NCI-H1417 treated with DMSO at 0.1 percent for 48 hours (cell line): Measurements from ENCODE around the gene ACTR3C.
"Not testable (repeated sequence)": the region's sequence is repeated elsewhere in the genome, so short reads cannot be mapped to it uniquely, and the experiment has no call there.

Experiments
- DNase-seq: peaks from one replicate; lab custom pipeline; 2025; lab: John Stamatoyannopoulos, UW

The ACTR3C gene

DNA sequence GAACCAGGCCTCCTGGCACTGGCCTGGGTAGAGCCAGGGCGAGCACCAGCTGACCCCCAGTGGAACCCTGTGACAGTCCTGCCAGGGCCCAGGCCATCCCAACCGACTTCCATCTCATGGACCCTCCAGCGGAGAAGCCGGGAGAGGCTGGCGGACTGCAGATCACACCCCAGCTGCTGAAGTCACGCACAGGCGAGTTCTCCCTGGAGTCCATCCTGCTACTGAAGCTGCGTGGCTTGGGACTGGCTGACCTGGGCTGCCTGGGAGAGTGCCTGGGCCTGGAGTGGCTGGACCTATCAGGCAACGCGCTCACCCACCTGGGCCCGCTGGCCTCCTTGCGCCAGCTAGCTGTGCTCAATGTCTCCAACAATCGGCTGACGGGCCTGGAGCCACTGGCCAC, 13.4 kb upstream of the ACTR3C start:
- DNase-seq, result no peak

DNA sequence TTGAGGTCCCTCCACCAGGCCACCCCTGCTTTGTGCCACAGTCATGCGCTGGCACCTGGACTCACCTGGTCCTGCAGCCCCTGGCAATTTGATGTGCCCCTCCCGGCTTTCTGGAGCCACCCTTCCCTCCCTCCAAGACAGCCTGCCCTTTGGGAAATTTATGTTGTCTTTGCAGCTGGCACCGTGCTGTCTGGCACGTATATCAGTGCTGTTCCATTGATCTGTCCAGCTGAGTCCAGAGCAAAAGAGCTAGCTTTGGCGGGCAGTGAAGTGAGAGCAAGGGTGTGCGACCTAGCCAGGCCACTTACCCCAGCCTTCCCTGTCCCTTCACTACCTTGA, 12.4 kb upstream of the ACTR3C start:
- no peak for DNase-seq

DNA sequence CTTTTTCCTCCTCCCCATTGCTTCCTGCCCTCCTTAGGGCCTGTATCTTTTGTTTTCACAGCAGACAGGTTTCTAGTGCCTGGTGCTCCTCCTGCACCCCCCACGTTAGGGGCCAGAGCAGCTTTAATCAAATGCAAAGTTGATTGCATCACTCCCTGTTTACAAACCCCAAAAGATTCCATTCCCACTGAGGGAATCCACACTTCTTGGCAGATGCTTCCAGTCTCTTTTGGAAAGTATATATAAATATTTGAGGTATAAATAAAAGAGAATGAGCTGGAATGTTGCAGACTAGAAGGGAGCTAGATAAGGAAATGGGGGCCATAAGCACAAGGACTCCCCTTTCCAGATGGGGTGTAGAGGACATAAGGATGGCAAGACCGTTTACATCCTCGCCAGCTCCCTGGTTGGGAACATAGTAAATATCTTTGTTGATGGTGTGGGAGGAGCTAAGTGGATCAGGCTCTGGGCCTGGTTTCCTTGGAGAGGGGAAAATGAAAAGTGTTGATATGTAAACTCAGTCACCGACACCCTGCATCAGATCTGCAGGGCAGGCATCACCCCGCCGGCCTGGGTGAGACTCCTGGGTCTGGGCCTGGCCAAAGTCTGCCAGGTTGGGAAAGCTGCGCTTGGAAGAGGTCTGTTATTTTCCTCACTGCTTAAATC, 11.9 kb upstream of the ACTR3C start:
- no peak for DNase-seq

DNA sequence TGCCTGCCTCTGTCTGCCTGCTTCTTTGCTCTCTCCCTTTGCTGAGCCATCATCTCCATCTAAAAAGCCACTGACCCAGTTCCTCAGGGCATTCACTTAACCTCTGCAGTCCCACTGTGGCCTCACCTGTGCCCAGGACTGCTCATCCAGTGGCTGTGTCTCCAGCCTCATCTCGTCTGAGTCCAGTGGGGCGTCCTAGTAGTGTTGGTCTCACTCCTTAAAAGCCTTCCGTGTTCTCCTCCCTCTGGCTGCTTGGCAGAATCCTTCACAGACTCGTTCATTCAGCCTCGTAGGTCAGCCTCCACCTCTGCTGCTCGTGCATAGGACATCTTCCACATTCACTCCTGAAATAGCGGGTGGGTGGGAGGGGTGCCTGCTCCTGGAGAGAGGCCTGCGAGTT, 10.8 kb upstream of the ACTR3C start:
- DNase-seq, result no peak

DNA sequence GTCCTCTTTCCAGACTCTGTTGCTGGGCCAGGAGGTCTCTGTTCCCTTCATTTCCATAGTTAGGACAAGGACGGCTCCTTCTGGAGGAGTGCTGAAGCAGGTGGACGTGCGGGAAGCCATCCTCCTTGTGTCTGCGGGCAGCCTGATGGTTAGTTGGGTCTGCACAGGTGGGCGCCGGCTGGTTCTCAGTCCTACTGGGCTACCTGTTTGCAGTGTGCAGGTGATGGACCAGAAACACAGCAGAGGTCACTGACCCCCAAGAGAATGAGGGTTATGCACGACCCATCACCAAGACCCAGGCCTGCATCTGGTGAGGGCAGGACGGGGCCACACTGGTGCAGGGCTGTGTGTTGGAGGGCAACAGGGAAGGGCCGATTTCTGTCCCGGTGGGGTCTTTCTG, 10.3 kb upstream of the ACTR3C start:
- no peak for DNase-seq

DNA sequence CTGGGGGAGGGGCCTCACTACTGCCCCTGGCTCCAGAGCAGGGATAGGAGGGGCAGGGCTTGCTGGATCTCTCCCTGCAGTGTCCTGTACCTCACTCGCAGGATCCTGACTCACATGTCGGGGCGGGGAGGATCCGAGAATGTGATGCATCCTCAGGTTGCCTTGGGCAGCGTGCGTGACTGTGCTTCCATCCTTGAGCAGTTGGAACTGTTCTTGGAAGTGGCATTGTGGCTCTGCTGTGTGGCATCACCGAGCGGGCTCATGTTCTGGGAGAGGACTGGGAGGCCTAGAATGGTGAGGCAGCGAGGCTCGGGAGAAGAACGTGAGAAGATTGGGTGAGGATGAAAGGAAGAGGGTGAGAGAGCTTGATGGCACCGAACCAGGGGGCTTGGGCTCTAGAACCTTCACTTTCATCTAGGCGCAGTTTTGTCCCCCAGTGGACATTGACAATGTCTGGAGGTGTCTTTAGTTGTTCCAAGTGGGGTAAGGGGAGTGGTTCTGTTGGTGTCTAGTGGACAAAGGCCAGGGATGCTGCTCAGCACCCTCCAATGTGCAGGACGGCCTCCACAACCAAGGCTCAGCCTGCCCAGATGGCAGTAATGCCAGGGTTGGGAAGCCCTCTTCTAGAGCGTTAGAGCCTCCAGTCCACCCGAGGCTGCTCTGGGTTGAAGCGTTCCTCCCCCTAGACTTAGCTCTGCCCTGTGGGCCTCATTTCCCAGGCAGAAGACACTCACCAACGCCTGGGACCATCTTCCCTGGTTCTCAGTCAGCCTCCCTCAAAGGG, 9.7 kb upstream of the ACTR3C start:
- DNase-seq, result no peak

DNA sequence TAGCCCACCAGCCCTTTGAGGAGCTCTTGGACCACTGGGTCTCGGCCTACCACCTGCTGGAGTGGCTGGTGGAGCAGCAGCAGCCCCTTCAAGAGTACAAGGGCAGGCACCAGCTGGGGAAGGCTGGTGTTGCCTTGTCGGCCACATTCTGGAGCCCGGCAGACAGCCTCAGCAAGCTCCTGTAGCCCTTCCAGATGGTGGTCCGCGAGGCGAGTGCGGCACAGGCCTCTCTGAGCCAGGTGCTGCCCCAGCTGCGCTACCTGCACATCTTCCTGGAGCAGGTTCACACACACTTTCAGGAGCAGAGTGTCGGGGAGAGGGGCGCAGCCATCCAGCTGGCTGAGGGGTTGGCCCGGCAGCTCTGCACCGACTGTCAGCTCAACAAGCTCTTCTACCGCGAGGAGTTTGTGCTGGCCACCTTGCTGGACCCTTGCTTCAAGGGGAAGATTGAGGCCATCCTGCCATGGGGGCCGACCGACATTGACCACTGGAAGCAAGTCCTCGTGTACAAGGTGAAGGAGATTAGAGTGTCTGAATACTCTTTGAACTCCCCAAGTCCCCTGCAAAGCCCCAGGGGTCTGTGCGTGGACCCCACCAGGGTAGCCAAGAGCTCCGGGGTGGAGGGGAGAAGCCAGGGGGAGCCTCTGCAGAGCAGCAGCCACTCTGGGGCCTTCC, 7.0 kb upstream of the ACTR3C start:
- no peak for DNase-seq

DNA sequence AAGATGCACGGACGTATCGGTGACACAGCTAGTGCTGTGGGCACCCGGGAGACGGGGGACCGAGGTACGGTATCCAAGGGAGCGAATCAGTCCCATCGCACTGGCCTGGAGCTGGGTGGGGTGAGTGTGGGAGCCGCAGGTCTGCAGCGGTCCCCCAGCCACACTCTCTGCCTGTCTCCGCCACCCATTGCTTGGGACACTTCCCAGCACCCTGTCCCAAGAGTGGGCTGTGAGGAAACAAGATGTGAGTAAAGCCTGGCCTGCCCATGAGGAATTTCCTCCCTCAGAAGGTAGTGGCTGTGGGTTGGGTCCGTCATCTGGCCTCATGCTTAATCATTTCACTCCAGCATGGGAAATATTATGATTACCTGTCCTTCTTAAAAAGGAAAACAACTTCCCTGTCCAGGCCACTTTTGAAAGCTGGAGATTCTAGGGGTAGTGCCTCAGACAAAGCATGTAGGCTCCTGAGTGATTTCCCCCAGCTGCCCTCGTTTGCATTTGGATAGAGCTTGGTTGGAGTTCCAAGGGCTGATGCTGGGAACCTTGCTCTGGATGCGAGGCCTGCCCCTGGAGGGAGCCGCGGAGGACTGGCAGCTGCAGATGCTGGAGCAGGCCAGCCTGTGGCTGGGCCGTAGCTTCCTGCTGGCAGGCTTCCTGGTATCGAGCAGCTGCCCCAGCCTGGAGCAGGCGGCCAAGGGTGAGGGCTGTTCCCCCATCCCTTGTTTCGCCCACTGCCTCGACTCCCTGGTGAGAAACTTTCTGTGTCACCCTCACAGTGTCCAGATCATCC, 6.2 kb upstream of the ACTR3C start:
- DNase-seq, result no peak

DNA sequence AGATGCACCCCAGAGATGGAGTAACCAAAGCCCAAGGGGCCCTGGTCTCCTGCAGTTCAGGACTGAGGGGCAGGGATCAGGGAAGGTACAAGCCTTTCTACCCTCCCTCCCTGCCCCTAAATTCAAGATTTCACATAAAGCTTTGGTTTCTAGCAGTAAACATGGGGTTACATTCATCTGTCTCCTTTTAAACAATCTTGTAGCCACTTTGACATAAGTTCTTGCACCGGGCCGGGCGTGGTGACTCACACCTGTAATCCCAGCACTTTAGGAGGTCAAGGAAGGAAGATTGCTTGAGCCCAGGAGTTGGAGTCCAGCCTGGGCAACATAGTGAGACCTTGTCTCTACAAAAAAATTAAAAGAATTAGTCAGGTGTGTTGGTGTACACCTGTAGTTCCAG, 4.0 kb upstream of the ACTR3C start:
- no peak for DNase-seq

DNA sequence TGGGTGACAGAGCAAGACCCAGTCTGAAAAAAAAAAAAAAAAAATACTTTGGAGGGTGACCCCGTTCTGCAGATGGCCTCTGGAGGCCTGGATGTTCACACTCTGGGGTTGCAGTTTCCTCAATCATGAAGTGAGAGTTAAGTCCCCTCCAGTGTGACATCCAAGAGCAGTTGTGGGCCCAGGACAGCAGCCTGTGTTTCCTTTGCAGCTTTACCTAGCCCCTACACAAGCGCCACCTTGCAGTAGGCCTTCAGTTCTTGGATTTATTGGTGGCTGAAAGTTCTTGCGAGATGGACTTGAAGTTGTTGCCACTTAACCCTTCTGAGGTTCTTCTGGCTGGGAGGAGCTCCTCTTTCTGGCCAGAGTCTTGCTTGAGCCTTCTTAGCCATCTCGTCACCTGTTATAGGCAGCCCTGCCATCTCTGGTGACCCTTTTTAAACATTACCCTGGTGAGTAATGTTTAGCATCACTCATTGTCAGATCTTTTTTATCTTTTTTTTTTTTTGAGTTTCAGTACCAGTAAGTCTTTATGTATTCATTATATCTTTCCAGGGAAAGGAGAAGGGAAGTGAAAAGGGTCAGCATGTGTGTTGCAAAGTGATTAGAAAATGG, 3.4 kb upstream of the ACTR3C start:
- no peak for DNase-seq

DNA sequence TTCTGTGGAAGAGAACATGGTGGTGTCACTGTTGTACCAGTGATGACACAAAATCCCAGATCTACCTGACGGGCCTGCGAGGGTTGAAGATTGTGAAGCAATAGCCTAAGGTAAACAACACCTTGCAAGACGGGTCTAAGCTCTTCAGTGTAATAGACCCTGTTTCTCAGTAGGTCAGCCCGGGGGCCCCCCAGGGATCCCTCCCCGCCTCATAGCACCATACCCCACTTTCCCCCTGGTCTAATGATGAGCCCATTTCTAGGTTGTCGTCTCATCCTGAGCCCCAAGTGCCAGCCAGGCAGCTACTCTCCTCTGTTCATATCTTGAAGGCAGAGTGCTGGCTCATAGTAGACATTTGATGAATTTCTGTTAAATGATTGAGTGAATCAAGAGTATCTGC, 2.6 kb upstream of the ACTR3C start:
- DNase-seq, result no peak

DNA sequence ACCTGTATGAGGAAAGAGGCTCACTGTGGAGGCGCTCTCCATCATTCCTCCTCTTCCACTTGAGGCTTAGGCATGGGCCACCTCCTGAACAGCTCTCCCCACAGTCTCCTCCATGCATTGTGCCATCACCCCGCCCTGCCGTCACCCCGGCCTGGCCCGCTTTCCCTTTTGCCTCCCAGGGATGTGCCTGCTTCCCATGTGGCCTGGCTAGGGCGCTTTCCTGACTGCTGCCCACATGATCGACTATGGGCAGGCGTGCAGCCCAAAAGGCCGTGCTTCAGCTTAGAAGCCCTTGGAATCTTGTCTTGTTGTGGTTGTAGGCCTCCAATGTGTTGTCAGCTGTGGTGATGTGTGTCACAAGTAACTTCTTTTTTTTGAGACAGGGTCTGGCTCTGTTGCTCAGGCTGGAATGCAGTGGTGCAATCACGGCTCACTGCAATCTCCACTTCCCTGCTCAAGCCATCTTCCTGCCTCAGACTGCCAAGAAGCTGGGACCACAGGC, 1.8 kb upstream of the ACTR3C start:
- DNase-seq, result no peak

DNA sequence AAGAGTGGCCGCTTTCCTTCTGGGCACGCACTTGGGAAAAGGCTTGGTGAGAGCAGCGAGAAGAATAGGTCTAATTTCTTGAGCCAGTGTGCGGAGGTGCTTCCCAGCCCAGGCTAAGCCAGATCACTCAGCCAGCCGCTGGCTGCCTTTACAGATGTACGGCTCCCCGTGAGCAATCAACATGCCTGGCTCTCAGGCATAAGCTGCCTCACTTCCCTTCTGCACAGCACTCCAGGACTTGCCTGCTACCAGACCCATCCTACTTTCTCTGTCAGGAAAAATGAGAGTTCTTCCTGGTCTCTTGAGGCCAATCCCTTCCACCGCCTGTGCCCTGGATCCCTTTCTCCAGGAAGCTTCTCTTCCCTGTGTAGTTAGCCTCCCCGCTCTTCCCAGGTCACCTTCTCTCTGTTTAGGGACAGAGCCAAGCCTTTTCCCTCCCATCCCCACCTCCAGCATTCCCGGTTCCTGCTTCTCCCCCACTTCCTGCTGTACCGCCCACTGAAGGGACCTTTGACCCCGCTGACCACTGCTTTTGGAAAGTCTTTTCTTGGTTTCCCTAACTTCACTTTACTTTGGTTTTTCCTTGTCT, 1.1 kb upstream of the ACTR3C start:
- no peak for DNase-seq

DNA sequence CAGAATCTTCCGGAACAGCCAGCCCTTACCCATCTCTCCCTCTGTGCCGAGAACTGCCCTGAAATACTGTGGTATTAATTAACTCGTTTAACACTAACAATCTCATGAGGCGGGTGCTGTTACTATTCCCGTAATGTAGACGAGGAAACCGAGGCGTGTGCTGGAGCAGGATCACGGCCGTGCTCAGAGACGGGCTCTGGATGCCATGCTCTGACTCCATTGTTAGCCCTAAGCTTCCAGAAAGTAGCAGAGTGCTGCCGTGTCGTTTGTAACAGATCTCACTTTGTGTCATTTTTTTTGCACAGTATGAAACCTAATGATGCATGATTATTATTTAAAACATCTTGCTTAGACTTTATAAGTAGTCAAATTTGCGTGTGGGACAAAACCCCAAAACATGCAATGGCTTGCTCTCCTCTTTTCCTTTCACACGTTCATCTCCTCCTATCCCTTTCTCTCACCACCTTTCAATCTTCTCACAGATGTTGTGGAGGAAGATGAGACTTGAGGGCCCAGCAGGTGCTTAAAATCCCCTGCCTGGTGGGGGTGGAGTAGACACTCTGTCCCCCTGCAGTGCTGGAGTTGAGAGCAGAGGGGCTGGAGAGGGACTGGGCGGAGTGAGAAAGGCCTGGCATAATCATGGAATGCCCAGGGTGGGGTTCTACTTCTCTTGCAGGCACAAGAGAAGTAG, 482 bp upstream of the ACTR3C start:
- no peak for DNase-seq

DNA sequence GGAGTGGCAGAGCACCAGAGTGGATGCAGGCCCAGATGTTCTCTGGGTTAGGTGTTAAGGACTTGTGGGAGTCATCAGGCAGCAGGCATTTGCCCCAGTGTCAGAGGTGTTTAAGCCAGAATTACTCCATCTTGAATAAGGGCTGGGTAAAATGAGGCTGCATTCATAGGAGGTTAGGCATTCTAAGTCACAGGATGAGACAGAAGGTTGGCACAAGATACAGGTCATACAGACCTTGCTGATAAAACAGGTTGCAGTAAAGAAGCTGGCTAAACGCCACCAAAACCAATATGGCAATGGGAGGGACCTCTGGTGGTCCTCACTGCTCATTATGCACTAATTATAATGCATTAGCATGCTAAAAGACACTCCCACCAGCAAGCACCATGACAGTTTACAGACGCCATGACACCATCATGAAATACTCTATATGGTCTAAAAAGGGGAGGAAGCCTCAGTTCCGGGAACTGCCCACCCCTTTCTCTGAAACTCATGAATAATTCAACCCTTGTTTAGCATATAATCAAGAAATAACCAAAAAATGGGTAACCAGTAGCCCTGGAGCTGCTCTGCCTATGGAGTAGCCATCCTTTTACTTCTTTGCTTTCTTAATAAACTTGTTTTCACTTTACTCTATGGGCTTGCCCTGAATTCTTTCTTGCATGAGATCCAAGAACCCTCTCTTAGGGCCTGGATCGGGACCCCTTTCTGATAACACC, 1.1 kb downstream of the ACTR3C start:
- DNase-seq, result no peak

DNA sequence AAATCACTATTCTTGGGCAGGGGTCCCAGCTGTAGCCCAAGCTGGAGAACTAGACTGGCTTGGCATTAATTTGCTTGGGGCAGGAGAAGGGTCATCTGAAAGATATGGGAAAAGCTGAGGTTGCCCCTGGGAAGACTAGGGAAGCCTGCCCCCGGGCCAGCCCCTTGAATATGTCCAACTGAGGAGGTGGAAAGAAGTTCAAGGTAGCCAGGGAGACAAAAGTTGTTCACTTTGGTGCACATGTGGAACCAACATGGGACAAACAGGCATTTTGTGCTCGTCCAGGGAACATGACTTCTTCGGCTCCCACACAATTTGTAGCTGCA, 1.6 kb downstream of the ACTR3C start:
- no peak for DNase-seq

DNA sequence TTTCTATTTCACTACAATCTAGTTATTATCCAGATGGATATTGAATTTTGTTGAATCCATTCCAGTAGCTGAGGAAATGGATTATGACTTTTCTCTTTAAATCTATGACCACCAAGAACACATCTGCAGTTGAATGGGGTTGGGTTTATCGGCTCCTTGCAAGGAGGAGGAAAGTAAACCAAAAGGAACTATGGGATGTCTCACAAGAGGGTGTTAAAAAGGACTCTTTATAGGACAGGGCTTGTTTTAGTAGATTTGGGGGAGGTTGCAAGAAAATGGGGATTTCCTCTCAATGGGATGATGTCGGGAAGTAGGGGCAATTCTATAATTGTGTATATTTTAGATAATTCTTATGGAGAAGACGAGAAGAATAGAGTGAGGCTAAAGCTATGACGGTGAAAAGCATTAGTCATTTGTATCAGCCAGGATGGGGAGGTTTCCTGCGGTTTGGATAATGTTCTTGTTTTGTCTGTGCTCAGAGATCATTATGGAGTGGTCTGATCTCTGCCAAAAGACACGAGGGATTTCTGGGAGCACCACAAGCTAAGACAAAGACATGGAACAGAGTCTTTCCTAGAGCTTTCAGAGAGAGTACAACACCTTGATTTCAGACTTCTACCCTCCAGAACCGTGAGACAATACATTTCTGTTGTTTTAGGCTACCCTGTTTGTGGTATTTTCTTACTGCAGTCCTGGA, 5.4 kb downstream of the ACTR3C start:
- no peak for DNase-seq

DNA sequence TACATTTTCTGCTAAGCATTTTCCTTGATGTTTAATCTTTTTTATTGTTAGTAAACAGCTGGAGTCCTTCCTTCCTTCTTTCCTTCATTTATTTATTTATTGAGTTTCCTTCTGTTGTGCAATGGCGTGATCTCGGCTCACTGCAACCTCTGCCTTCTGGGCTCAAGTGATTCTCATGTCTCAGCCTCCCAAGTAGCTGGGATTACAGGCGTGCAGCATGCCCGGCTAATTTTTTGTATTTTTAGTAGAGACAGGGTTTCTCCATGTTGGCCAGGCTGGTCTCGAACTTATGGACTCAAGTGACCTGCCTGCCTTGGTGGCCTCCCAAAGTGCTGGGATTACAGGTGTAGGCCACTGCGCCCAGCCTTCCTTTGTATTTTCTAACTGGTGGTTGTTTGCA, 6.4 kb downstream of the ACTR3C start:
- DNase-seq, result not testable (repeated sequence)

DNA sequence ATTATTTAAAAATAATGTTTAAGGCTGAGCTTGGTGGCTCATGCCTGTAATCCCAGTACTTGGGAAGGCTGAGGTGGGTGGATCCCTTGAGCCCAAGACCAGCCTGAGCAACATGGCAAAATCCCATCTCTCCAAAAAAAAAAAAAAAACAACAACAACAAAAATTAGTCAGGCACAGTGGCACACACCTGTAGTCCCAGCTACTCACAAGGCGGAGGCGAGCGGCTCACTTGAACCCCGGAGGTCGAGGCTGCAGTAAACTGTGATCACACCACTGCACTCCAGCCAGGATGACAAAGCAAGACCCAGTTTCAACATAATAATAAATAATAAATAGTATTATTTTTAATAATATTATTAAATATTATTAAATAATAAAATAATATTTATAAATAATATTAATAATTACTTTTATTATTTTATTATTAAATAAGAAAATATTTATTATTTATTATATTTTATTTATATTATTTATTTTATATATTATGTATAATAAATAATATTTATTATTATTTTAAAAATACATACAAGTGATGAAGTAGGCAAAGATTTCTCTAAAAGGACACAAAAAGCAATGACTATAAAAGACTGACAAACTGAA, 8.6 kb downstream of the ACTR3C start:
- no peak for DNase-seq
